SK-N-SH treated with all-trans-retinoic acid at 6 μM for 48 hours (cell line): ENCODE results near the gene LEP.

Experiments
- ATAC-seq: fragments of 200-7000 bp; cut with Tn5 transposase; 3 replicates; pipeline ENCODE4 v1.9.1; 2020; ENCODE audit warnings: mild to moderate bottlenecking, moderate library complexity
- BACH2 ChIP-seq: fragments of 250-450 bp; sonication (Bioruptor Pico); IDR thresholded peaks from 2 replicates; pipeline ENCODE4 v1.9.0; 2021; ENCODE audit warnings: mild to moderate bottlenecking, borderline replicate concordance
- CSDC2 ChIP-seq: fragments of 250-450 bp; sonication (Bioruptor Pico); IDR thresholded peaks from 2 replicates; pipeline ENCODE4 v1.5.0; 2020; ENCODE audit warnings: mild to moderate bottlenecking, moderate library complexity
- GLIS3 ChIP-seq: fragments of 250-450 bp; sonication (Bioruptor Pico); IDR thresholded peaks from 2 replicates; pipeline ENCODE4 v1.5.0; 2020; ENCODE audit warnings: mild to moderate bottlenecking, moderate library complexity
- OSR1 ChIP-seq: fragments of 250-450 bp; sonication (Bioruptor Pico); IDR thresholded peaks from 2 replicates; pipeline ENCODE4 v1.8.0; 2022; ENCODE audit warnings: moderate library complexity, mild to moderate bottlenecking, inconsistent platforms
- PATZ1 ChIP-seq: fragments of 250-450 bp; sonication (Bioruptor Pico); IDR thresholded peaks from 2 replicates; pipeline ENCODE4 v1.8.0; 2020; ENCODE audit warnings: mild to moderate bottlenecking, moderate library complexity, borderline replicate concordance
- POU6F1 ChIP-seq: fragments of 250-450 bp; sonication (Bioruptor Pico); IDR thresholded peaks from 2 replicates; pipeline ENCODE4 v1.8.0; 2021; ENCODE audit warnings: low read depth, mild to moderate bottlenecking, moderate library complexity, borderline replicate concordance
- PPARA ChIP-seq: fragments of 250-450 bp; sonication (Bioruptor Pico); IDR thresholded peaks from 2 replicates; pipeline ENCODE4 v1.5.0; 2020; ENCODE audit warnings: mild to moderate bottlenecking, borderline replicate concordance
- RARB ChIP-seq: fragments of 250-450 bp; sonication (Bioruptor Pico); IDR thresholded peaks from 2 replicates; pipeline ENCODE4 v1.8.0; 2021; ENCODE audit warnings: mild to moderate bottlenecking, moderate library complexity
- SNAI2 ChIP-seq: fragments of 250-450 bp; sonication (Bioruptor Pico); IDR thresholded peaks from 2 replicates; pipeline ENCODE4 v1.5.0; 2020; ENCODE audit warnings: mild to moderate bottlenecking, moderate library complexity
- TCF4 ChIP-seq: fragments of 250-450 bp; sonication (Bioruptor Pico); IDR thresholded peaks from 2 replicates; pipeline ENCODE4 v1.8.0; 2021; ENCODE audit warnings: mild to moderate bottlenecking, moderate library complexity, borderline replicate concordance
- TOX ChIP-seq: fragments of 250-450 bp; sonication (Bioruptor Pico); IDR thresholded peaks from 2 replicates; pipeline ENCODE4 v1.8.0; 2021; ENCODE audit warnings: mild to moderate bottlenecking, moderate library complexity, borderline replicate concordance
- ZC3H10 ChIP-seq: fragments of 250-450 bp; sonication (Bioruptor Pico); IDR thresholded peaks from 2 replicates; pipeline ENCODE4 v1.5.1; 2021; ENCODE audit warnings: mild to moderate bottlenecking, moderate library complexity
- ZFP3 ChIP-seq: fragments of 250-450 bp; sonication (Bioruptor Pico); IDR thresholded peaks from 2 replicates; pipeline ENCODE4 v1.5.0; 2020; ENCODE audit warnings: mild to moderate bottlenecking, moderate library complexity
- ZFP30 ChIP-seq: fragments of 450-650 bp; formaldehyde crosslinking; IDR thresholded peaks from 2 replicates; pipeline ENCODE4 v1.5.0; 2022; ENCODE audit warnings: mild to moderate bottlenecking, moderate library complexity
- ZNF565 ChIP-seq: fragments of 450-650 bp; formaldehyde crosslinking; conservative IDR thresholded peaks from 2 replicates; pipeline ENCODE4 v1.5.0; 2020; ENCODE audit warnings: low read depth, mild to moderate bottlenecking, moderate library complexity
- ZNF8 ChIP-seq: fragments of 450-650 bp; formaldehyde crosslinking; IDR thresholded peaks from 2 replicates; pipeline ENCODE4 v1.5.0; 2020; ENCODE audit warnings: mild to moderate bottlenecking, moderate library complexity
- TF ChIP-seq, protein P1 (sequence below): fragments of 250-450 bp; sonication (Bioruptor Pico); IDR thresholded peaks from 2 replicates; pipeline ENCODE4 v1.5.0; 2020; ENCODE audit warnings: mild to moderate bottlenecking, moderate library complexity
- TF ChIP-seq, protein P2 (sequence below): fragments of 250-450 bp; sonication (Bioruptor Pico); IDR thresholded peaks from 2 replicates; pipeline ENCODE4 v1.5.1; 2021; ENCODE audit warnings: mild to moderate bottlenecking, moderate library complexity
- TF ChIP-seq, protein P3 (sequence below): fragments of 250-450 bp; sonication (Bioruptor Pico); IDR thresholded peaks from 2 replicates; pipeline ENCODE4 v1.5.1; 2020; ENCODE audit warnings: low read depth, mild to moderate bottlenecking, moderate library complexity

The LEP gene

GRCh38 chr7:128259131-128260061 lies 18.3 kb downstream of the LEP start:
- TF ChIP-seq TOX (no peak), PATZ1 (CRISPR knock-in tag) (no peak), TCF4 (CRISPR knock-in tag) (no peak), ZNF565 (CRISPR knock-in tag) (no peak), SNAI2 (CRISPR knock-in tag) (no peak), GLIS3 (CRISPR knock-in tag) (no peak), CSDC2 (CRISPR knock-in tag) (no peak), PPARA (CRISPR knock-in tag) (no peak), ZFP30 (no peak), ZFP3 (no peak), POU6F1 (CRISPR knock-in tag) (no peak), ZC3H10 (CRISPR knock-in tag) (no peak), BACH2 (CRISPR knock-in tag) (no peak), OSR1 (CRISPR knock-in tag) (no peak), RARB (CRISPR knock-in tag) (no peak), ZNF8 (CRISPR knock-in tag) (no peak)
- TF ChIP-seq, protein P1, sequence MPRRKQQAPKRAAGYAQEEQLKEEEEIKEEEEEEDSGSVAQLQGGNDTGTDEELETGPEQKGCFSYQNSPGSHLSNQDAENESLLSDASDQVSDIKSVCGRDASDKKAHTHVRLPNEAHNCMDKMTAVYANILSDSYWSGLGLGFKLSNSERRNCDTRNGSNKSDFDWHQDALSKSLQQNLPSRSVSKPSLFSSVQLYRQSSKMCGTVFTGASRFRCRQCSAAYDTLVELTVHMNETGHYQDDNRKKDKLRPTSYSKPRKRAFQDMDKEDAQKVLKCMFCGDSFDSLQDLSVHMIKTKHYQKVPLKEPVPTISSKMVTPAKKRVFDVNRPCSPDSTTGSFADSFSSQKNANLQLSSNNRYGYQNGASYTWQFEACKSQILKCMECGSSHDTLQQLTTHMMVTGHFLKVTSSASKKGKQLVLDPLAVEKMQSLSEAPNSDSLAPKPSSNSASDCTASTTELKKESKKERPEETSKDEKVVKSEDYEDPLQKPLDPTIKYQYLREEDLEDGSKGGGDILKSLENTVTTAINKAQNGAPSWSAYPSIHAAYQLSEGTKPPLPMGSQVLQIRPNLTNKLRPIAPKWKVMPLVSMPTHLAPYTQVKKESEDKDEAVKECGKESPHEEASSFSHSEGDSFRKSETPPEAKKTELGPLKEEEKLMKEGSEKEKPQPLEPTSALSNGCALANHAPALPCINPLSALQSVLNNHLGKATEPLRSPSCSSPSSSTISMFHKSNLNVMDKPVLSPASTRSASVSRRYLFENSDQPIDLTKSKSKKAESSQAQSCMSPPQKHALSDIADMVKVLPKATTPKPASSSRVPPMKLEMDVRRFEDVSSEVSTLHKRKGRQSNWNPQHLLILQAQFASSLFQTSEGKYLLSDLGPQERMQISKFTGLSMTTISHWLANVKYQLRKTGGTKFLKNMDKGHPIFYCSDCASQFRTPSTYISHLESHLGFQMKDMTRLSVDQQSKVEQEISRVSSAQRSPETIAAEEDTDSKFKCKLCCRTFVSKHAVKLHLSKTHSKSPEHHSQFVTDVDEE, result no peak
- TF ChIP-seq, protein P2, sequence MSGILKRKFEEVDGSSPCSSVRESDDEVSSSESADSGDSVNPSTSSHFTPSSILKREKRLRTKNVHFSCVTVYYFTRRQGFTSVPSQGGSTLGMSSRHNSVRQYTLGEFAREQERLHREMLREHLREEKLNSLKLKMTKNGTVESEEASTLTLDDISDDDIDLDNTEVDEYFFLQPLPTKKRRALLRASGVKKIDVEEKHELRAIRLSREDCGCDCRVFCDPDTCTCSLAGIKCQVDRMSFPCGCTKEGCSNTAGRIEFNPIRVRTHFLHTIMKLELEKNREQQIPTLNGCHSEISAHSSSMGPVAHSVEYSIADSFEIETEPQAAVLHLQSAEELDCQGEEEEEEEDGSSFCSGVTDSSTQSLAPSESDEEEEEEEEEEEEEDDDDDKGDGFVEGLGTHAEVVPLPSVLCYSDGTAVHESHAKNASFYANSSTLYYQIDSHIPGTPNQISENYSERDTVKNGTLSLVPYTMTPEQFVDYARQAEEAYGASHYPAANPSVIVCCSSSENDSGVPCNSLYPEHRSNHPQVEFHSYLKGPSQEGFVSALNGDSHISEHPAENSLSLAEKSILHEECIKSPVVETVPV (CRISPR knock-in tag), result no peak
- TF ChIP-seq, protein P3, sequence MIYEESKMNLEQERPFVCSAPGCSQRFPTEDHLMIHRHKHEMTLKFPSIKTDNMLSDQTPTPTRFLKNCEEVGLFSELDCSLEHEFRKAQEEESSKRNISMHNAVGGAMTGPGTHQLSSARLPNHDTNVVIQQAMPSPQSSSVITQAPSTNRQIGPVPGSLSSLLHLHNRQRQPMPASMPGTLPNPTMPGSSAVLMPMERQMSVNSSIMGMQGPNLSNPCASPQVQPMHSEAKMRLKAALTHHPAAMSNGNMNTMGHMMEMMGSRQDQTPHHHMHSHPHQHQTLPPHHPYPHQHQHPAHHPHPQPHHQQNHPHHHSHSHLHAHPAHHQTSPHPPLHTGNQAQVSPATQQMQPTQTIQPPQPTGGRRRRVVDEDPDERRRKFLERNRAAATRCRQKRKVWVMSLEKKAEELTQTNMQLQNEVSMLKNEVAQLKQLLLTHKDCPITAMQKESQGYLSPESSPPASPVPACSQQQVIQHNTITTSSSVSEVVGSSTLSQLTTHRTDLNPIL (CRISPR knock-in tag), result no peak
- ATAC-seq, result peak; percentile 35

- TF ChIP-seq, protein P2 (CRISPR knock-in tag), result no peak
- no peak for ATAC-seq
These were observed 19.2 kb downstream of the LEP start for GRCh38 chr7:128260069-128260795.
